Breast epithelium (tissue), 3 donors: ENCODE measurements around the gene ITPR2.

ENCODE experiments used
- POLR2A ChIP-seq: fragments of 450-650 bp; IDR thresholded peaks from one replicate; pipeline ENCODE4 v1.6.1; 2016; ENCODE audit warnings: antibody characterized with exemption, mild to moderate bottlenecking, moderate library complexity
- POLR2AphosphoS5 ChIP-seq, 3 donors: sonication (generic); formaldehyde crosslinking; IDR thresholded peaks; one replicate each; pipeline ENCODE4 v1.6.1; 2017; ENCODE audit warnings: antibody characterized with exemption in 3 of 3
- TF ChIP-seq, protein P1 (sequence below), 3 donors: fragments of 450-650 bp; IDR thresholded peaks; one replicate each; pipeline ENCODE4 v1.5.1; 2016 to 2017; ENCODE audit warnings: antibody characterized with exemption in 3 of 3, mild to moderate bottlenecking in 3 of 3, moderate library complexity in 3 of 3

DNA sequence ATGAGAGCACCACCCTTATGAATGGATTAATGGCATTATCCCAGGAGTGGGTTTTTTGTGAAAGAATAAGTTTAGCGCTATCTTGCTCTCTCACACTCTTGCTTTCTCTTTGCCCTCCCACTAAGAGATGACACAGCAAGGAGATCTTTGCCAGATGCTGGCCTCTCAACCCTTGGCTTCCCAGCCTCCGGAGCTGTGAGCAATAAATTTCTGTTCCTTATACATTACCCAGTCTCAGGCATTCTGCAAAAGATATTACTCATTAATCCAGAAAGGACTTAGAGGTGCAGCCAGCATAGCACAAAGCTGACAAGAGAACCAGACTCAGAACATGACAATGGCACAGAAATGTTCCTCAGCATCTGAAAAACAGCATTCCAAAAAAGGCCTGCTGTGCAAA, 190.6 kb downstream of the ITPR2 start:
- TF ChIP-seq POLR2AphosphoS5 (IDR thresholded peaks at IDR 0.05) = no peak
- TF ChIP-seq, protein P1, sequence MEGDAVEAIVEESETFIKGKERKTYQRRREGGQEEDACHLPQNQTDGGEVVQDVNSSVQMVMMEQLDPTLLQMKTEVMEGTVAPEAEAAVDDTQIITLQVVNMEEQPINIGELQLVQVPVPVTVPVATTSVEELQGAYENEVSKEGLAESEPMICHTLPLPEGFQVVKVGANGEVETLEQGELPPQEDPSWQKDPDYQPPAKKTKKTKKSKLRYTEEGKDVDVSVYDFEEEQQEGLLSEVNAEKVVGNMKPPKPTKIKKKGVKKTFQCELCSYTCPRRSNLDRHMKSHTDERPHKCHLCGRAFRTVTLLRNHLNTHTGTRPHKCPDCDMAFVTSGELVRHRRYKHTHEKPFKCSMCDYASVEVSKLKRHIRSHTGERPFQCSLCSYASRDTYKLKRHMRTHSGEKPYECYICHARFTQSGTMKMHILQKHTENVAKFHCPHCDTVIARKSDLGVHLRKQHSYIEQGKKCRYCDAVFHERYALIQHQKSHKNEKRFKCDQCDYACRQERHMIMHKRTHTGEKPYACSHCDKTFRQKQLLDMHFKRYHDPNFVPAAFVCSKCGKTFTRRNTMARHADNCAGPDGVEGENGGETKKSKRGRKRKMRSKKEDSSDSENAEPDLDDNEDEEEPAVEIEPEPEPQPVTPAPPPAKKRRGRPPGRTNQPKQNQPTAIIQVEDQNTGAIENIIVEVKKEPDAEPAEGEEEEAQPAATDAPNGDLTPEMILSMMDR (IDR thresholded peaks at IDR 0.05) = no peak
- no peak for TF ChIP-seq POLR2A
